DND-41 (cell line): ENCODE measurements around the gene GOLGA2.

Source experiments
- ATAC-seq: fragments of 200-7000 bp; cut with Tn5 transposase; 3 replicates; pipeline ENCODE4 v1.9.1; 2021; ENCODE audit warnings: low read depth; ENCODE audit not compliant: insufficient read depth
- DNase-seq: peaks from one replicate; pipeline ENCODE4 v3.0.0-alpha.2; 2020
- H2AFZ ChIP-seq: 2 replicates; pipeline ENCODE4 v1.6.0; 2012; ENCODE audit warnings: low read depth, low read length
- H3K27ac ChIP-seq: 2 replicates; pipeline ENCODE4 v1.5.1; 2012; ENCODE audit warnings: low read length, inconsistent platforms
- H3K27me3 ChIP-seq: fragments of 200-600 bp; sonication (generic); 2 replicates; pipeline ENCODE4 v1.6.0; 2012; ENCODE audit warnings: low read length, mild to moderate bottlenecking, inconsistent platforms; ENCODE audit not compliant: insufficient read depth, poor library complexity
- H3K36me3 ChIP-seq: 2 replicates; pipeline ENCODE4 v1.5.1; 2012; ENCODE audit warnings: low read length, inconsistent platforms; ENCODE audit not compliant: insufficient read depth
- H3K4me1 ChIP-seq: 2 replicates; pipeline ENCODE4 v1.5.1; 2012; ENCODE audit warnings: mild to moderate bottlenecking, low read length; ENCODE audit not compliant: insufficient read depth
- H3K4me2 ChIP-seq: 2 replicates; pipeline ENCODE4 v1.6.0; 2012; ENCODE audit warnings: mild to moderate bottlenecking, moderate library complexity, low read length, inconsistent platforms; ENCODE audit not compliant: insufficient read depth
- H3K4me3 ChIP-seq, 2 experiments: fragments of 200-600 bp in 1 of 2; shearing (Covaris generic) in 1 of 2; 2 replicates each; pipeline ENCODE4 v1.5.1; 2012 to 2016; ENCODE audit warnings: inconsistent platforms in 2 of 2, low read length in 2 of 2, mild to moderate bottlenecking in 2 of 2, low read depth in 1 of 2, moderate library complexity in 1 of 2
- H3K79me2 ChIP-seq: 2 replicates; pipeline ENCODE4 v1.6.0; 2012; ENCODE audit warnings: low read length, inconsistent platforms; ENCODE audit not compliant: insufficient read depth
- H3K9ac ChIP-seq: 2 replicates; pipeline ENCODE4 v1.6.0; 2012; ENCODE audit warnings: low read depth, mild to moderate bottlenecking, inconsistent platforms, low read length, moderate library complexity
- H3K9me3 ChIP-seq: 2 replicates; pipeline ENCODE4 v1.5.1; 2012; ENCODE audit warnings: low read length, moderate library complexity, mild to moderate bottlenecking, inconsistent platforms; ENCODE audit not compliant: insufficient read depth, severe bottlenecking
- H4K20me1 ChIP-seq: 2 replicates; pipeline ENCODE4 v1.6.0; 2012; ENCODE audit warnings: low read length; ENCODE audit not compliant: insufficient read depth
- CTCF ChIP-seq: IDR thresholded peaks from 2 replicates; pipeline ENCODE4 v1.5.1; 2012; ENCODE audit warnings: borderline replicate concordance, low read length, moderate library complexity, mild to moderate bottlenecking; ENCODE audit not compliant: poor library complexity, severe bottlenecking; ENCODE audit errors: extremely low read depth
- EZH2 ChIP-seq: IDR thresholded peaks from 3 replicates; pipeline ENCODE4 v1.6.1; 2012; ENCODE audit warnings: borderline replicate concordance, low read depth, mild to moderate bottlenecking, moderate library complexity, low read length, inconsistent platforms; ENCODE audit not compliant: severe bottlenecking

GOLGA2 gene

GRCh38 chr9:128288273-128289004 lies 12.6 kb upstream of the GOLGA2 start:
- Histone ChIP-seq H3K4me2 (no peak overlapping the region), H3K27ac (no peak overlapping the region), H4K20me1 (no peaks in the 10 kb centered on the region), H3K9ac (no peak overlapping the region), H3K79me2 (no peaks in the 10 kb centered on the region), H3K36me3 (peaks cover 9% of the 10 kb centered on the region; the same call in 1 of the 2 replicates), H3K9me3 (no peaks in the 10 kb centered on the region), H3K4me3 (no peak overlapping the region), H3K27me3 (no peaks in the 10 kb centered on the region), H2AFZ (no peak overlapping the region), H3K4me1 (peaks cover 5% of the 10 kb centered on the region; the same call in 1 of the 2 replicates)
- DNase-seq (no peak), ATAC-seq (no peak)
- TF ChIP-seq CTCF (no peak), EZH2 (no peak)

DNA sequence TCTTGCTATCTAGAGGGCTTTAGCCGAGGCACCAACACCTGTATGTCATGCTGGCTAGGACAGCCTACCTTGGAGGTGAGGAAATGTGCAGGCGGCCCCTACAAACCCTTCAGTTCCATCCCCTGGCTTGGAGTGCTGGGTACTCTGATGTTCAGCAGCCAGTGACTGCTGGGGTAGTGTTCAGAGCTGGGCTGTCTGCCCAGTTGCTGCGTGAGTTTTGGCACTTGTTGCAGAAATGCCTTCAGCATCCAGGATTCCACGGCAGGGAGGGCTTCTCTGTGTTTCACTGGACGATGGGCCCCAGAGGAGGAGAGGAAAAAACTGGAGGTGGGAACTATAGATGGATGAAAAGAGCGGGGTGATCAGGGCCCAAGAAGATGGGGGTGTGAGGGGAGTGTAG lies 10.6 kb upstream of the GOLGA2 start:
- Histone ChIP-seq H3K9me3 (no peaks in the 10 kb centered on the region), H3K79me2 (no peaks in the 10 kb centered on the region), H3K4me2 (no peak overlapping the region), H3K4me3 (no peak overlapping the region), H3K4me1 (no peaks in the 10 kb centered on the region), H4K20me1 (no peaks in the 10 kb centered on the region), H3K36me3 (peaks cover 9% of the 10 kb centered on the region; the same call in 1 of the 2 replicates), H3K9ac (no peak overlapping the region), H2AFZ (no peak overlapping the region), H3K27ac (no peak overlapping the region), H3K27me3 (no peaks in the 10 kb centered on the region)
- TF ChIP-seq EZH2 (no peak), CTCF (no peak)
- ATAC-seq (no peak), DNase-seq (no peak)

- no peak overlapping the region for H3K4me2 ChIP-seq
- DNase-seq, result no peak
These were observed 9.4 kb upstream of the GOLGA2 start for GRCh38 chr9:128285033-128285784.

More at GRCh38 chr9:128285033-128285784, 9.4 kb upstream of the GOLGA2 start:
- Histone ChIP-seq H3K27ac (no peak overlapping the region), H3K36me3 (peaks cover 9% of the 10 kb centered on the region; the same call in 1 of the 2 replicates), H3K9ac (no peak overlapping the region), H3K4me3 (no peak overlapping the region), H4K20me1 (no peaks in the 10 kb centered on the region), H2AFZ (no peak overlapping the region), H3K79me2 (no peaks in the 10 kb centered on the region), H3K4me1 (no peaks in the 10 kb centered on the region), H3K27me3 (no peaks in the 10 kb centered on the region), H3K9me3 (no peaks in the 10 kb centered on the region)
- no peak for ATAC-seq
- TF ChIP-seq CTCF (no peak), EZH2 (no peak)
